Stimulated activated CD8-positive, alpha-beta memory T cell treated with anti-CD3 and anti-CD28 coated beads, Interleukin-7, amount 100 ng/mL, for 24 hours (primary cell): ENCODE measurements around the gene MGMT.

Experiments
- DNase-seq: peaks from one replicate; pipeline ENCODE4 v3.0.0-alpha.2; 2020; ENCODE audit warnings: low read depth

MGMT gene

GRCh38 chr10:129740532-129741279, 273.7 kb downstream of the MGMT start:
- DNase-seq = no peak

GRCh38 chr10:129741280-129741977, 274.4 kb downstream of the MGMT start:
- DNase-seq = no peak

- no peak for DNase-seq
Observed at GRCh38 chr10:129741978-129742741, 275.1 kb downstream of the MGMT start.

GRCh38 chr10:129742742-129743550, 275.9 kb downstream of the MGMT start:
- no peak for DNase-seq

- DNase-seq = no peak
Observed at GRCh38 chr10:129743738-129744133, 276.7 kb downstream of the MGMT start.

- DNase-seq = no peak
Observed at GRCh38 chr10:129744134-129745111, 277.4 kb downstream of the MGMT start.

GRCh38 chr10:129745186-129745750, 278.2 kb downstream of the MGMT start:
- DNase-seq = no peak

- DNase-seq = no peak
Observed at GRCh38 chr10:129754211-129755050, 287.4 kb downstream of the MGMT start.

- no peak for DNase-seq
Observed at GRCh38 chr10:129755158-129755591, 288.1 kb downstream of the MGMT start.

- DNase-seq = no peak
Observed at GRCh38 chr10:129755621-129756020, 288.6 kb downstream of the MGMT start.

- DNase-seq = no peak
Observed at GRCh38 chr10:129756912-129757901, 290.2 kb downstream of the MGMT start.

- no peak for DNase-seq
Observed at GRCh38 chr10:129758207-129759021, 291.4 kb downstream of the MGMT start.

GRCh38 chr10:129759214-129760002, 292.4 kb downstream of the MGMT start:
- no peak for DNase-seq

GRCh38 chr10:129760003-129760315, 292.9 kb downstream of the MGMT start:
- no peak for DNase-seq

GRCh38 chr10:129760416-129760815, 293.4 kb downstream of the MGMT start:
- DNase-seq = no peak

GRCh38 chr10:129761197-129761972, 294.3 kb downstream of the MGMT start:
- DNase-seq = no peak
